ENCODE results near the gene KCNJ18.
"Not testable (repeated sequence)": the region's sequence is repeated elsewhere in the genome, so short reads cannot be mapped to it uniquely, and the experiment has no call there.

DNA sequence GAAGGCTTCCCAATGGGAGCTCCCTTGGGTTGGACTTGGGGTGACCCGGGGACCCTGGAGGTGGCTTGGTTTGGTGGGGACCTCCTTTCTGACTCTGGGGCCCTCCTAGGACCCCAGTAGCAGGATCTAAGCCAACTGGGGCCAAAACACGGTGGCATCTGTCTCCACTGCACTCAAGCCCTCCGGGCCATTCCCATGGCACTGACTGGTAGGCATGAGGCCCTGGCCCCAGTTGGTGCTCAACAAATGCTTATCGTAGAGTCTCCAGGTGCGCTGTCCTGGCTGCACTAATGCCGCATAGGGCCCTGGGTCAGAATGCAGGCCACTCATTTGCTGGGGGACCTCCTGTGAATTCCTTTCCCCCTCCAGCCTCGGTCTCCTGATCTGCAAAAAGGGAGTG lies 14.2 kb downstream of the KCNJ18 start:
- TF ChIP-seq CTCF (IDR thresholded peaks at IDR 0.05); POLR2AphosphoS5 (IDR thresholded peaks at IDR 0.05); POLR2A (IDR thresholded peaks at IDR 0.05); EP300 (IDR thresholded peaks at IDR 0.05; ENCODE audit: low read depth): not testable (repeated sequence)

Data from transverse colon (tissue), 4 donors.